Left lung (tissue), 10 donors: Measurements from ENCODE around the gene U2AF1L4. TPM values are rescaled to one million over a fixed set of nuclear protein-coding genes. Genes with fewer than 3 reads are reported as not detected.

ENCODE experiments used
- ATAC-seq: fragments of 200-7000 bp; cut with Tn5 transposase; one replicate; pipeline ENCODE4 v1.9.1; 2020; ENCODE audit warnings: moderate library complexity
- DNase-seq, 4 donors: peaks; one replicate each; pipeline ENCODE4 v3.0.0-alpha.2; 2013 to 2020
- H3K27ac ChIP-seq, 2 donors: fragments of 200-600 bp; sonication (generic) in 1 of 2; one replicate each; pipeline versions ENCODE4 v1.5.0 to v1.8.0; 2020 to 2021
- H3K27me3 ChIP-seq, 2 donors: fragments of 200-600 bp; sonication (generic) in 1 of 2; one replicate each; pipeline versions ENCODE4 v1.5.0 to v1.8.0; 2020 to 2021
- H3K36me3 ChIP-seq, 2 donors: fragments of 200-600 bp; sonication (generic) in 1 of 2; one replicate each; pipeline versions ENCODE4 v1.5.0 to v1.8.0; 2020 to 2021
- H3K4me1 ChIP-seq, 2 donors: fragments of 200-600 bp; one replicate each; pipeline ENCODE4 v1.8.0; 2021
- H3K4me3 ChIP-seq, 2 donors: fragments of 200-600 bp; sonication (generic) in 1 of 2; one replicate each; pipeline versions ENCODE4 v1.5.0 to v1.8.0; 2020 to 2021; ENCODE audit warnings: mild to moderate bottlenecking in 1 of 2
- H3K9me3 ChIP-seq, 2 donors: fragments of 200-600 bp; sonication (generic) in 1 of 2; one replicate each; pipeline versions ENCODE4 v1.5.0 to v1.8.0; 2020 to 2021
- intact Hi-C, 2 donors: fragments of 100-400 bp; cut with DNase I; formaldehyde crosslinking; loops; one replicate each; pipeline versions ENCODE4 v1.11.2 to v1.14.2; 2022
- polyA plus RNA-seq, 6 donors: library from polyadenylated mRNA; unstranded; fragments of 120-200 nt; gene quantifications; one replicate each; pipeline ENCODE4 v1.2.1, GENCODE V29; 2013; ENCODE audit not compliant: insufficient read length in 6 of 6
- total RNA-seq, 2 donors: library from RNA; stranded (reverse); fragmentation: NEBNext Ultra II Directional; extraction: Animal tissue kit (Norgen Biotek cat#: 25700); gene quantifications; one replicate each; pipeline ENCODE4 v1.2.1, GENCODE V29; 2021
- TF ChIP-seq, protein P1 (sequence below), 2 donors: fragments of 200-600 bp; sonication (generic) in 1 of 2; IDR thresholded peaks; one replicate each; pipeline versions ENCODE4 v1.5.0 to v1.8.0; 2021; ENCODE audit warnings: antibody characterized with exemption in 2 of 2
- donor health status: DM: no; HTN: yes; CAD: no.
- donor health status: DM: no; HTN: no; CAD: no.

The U2AF1L4 gene
- total and polyA plus RNA-seq, 8 donors: 15.2 to 20.5 (median 16.5) TPM

DNA sequence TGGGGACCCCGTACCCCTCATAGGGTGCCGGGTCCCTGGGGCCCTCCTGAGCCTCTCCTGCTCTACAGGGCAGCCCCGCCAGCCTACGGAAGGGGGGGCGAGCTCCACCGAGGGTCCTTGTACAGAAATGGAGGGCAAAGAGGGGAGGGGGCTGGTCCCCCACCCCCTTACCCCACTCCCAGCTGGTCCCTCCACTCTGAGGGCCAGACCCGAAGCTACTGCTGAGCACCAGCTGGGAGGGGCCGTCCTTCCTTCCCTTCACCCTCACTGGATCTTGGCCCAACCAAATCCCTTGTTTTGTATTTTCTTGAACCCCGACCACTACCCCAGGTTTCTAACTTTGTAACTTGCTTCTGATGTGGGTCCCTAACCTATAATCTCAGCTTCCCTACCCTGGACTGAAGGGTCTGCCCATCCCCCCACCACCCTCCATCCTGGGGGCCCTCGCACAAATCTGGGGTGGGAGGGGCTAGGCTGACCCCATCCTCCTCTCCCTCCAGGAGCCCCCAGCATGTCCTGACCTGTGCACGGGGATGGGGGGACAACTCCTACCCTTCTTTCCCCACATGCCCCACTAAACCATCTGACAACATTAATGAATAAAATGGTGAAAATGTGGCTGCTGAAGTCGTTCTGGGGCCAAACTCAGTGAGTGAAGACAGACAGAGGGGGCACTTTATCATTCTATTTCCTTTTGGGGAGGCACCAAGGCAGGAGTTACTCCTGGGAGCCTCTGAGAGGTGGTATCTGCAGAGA is 43.2 kb upstream of the U2AF1L4 start:
- Histone ChIP-seq H3K27me3 (no peaks in the 10 kb centered on the region), H3K9me3 (no peaks in the 10 kb centered on the region), H3K4me1 (no peaks in the 10 kb centered on the region), H3K27ac (no peak overlapping the region), H3K4me3 (no peak overlapping the region), H3K36me3 (peaks cover 0 to 34% of the 10 kb centered on the region in 2 donors)
- ATAC-seq: no peak
- no peak for DNase-seq
- intact Hi-C loops: no loop called here
- TF ChIP-seq, protein P1, sequence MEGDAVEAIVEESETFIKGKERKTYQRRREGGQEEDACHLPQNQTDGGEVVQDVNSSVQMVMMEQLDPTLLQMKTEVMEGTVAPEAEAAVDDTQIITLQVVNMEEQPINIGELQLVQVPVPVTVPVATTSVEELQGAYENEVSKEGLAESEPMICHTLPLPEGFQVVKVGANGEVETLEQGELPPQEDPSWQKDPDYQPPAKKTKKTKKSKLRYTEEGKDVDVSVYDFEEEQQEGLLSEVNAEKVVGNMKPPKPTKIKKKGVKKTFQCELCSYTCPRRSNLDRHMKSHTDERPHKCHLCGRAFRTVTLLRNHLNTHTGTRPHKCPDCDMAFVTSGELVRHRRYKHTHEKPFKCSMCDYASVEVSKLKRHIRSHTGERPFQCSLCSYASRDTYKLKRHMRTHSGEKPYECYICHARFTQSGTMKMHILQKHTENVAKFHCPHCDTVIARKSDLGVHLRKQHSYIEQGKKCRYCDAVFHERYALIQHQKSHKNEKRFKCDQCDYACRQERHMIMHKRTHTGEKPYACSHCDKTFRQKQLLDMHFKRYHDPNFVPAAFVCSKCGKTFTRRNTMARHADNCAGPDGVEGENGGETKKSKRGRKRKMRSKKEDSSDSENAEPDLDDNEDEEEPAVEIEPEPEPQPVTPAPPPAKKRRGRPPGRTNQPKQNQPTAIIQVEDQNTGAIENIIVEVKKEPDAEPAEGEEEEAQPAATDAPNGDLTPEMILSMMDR (IDR thresholded peaks at IDR 0.05): no peak

GRCh38 chr19:35787227-35787799 is 42.1 kb upstream of the U2AF1L4 start:
- Histone ChIP-seq H3K27ac (no peak overlapping the region), H3K9me3 (no peaks in the 10 kb centered on the region), H3K27me3 (no peaks in the 10 kb centered on the region), H3K4me3 (no peak overlapping the region), H3K4me1 (no peaks in the 10 kb centered on the region), H3K36me3 (peaks cover 0 to 41% of the 10 kb centered on the region in 2 donors)
- intact Hi-C loops: no loop called here
- DNase-seq (no peak), ATAC-seq (no peak)
- TF ChIP-seq, protein P1 (IDR thresholded peaks at IDR 0.05): no peak

DNA sequence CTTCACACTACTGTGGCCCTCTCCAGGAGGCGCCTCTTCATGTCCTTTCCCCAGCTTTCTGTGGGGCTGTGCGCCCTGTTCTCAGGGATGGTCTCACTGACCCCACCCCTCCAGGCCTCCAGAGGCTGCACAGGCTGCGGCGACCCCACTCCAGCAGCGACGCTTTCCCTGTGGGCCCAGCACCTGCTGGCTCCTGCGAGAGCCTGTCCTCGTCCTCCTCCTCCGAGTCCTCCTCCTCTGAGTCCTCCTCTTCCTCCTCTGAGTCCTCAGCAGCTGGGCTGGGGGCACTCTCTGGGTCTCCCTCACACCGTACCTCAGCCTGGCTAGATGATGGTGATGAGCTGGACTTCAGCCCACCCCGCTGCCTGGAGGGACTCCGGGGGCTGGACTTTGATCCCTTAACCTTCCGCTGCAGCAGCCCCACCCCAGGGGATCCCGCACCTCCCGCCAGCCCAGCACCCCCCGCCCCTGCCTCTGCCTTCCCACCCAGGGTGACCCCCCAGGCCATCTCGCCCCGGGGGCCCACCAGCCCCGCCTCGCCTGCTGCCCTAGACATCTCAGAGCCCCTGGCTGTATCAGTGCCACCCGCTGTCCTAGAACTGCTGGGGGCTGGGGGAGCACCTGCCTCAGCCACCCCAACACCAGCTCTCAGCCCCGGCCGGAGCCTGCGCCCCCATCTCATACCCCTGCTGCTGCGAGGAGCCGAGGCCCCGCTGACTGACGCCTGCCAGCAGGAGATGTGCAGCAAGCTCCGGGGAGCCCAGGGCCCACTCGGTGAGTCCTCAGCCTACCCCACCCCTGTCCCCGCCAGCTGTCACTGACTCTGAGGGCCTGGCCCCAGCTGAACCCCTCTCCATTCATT is 41.3 kb upstream of the U2AF1L4 start:
- TF ChIP-seq, protein P1 (IDR thresholded peaks at IDR 0.05): no peak
- DNase-seq (no peak), ATAC-seq (no peak)
- intact Hi-C loops: no loop called here
- H3K27me3 ChIP-seq: no peaks in the 10 kb centered on the region
- peaks cover 0 to 49% of the 10 kb centered on the region in 2 donors for H3K36me3 ChIP-seq
- H3K27ac ChIP-seq: no peak overlapping the region
- H3K4me1 ChIP-seq: no peaks in the 10 kb centered on the region
- no peak overlapping the region for H3K4me3 ChIP-seq
- H3K9me3 ChIP-seq: no peaks in the 10 kb centered on the region

- H3K36me3 ChIP-seq: peaks cover 0 to 62% of the 10 kb centered on the region in 2 donors
- no peak for ATAC-seq
- no peaks in the 10 kb centered on the region for H3K9me3 ChIP-seq
- H3K4me1 ChIP-seq: no peaks in the 10 kb centered on the region
- H3K27me3 ChIP-seq: no peaks in the 10 kb centered on the region
- no peak for DNase-seq
- intact Hi-C loops: no loop called here
- no peak overlapping the region for H3K4me3 ChIP-seq
- TF ChIP-seq, protein P1 (IDR thresholded peaks at IDR 0.05): no peak
- H3K27ac ChIP-seq: no peak overlapping the region
These were observed 40.1 kb upstream of the U2AF1L4 start for GRCh38 chr19:35785339-35785627.
